Activated naive CD8-positive, alpha-beta T cell treated with anti-CD3 and anti-CD28 coated beads for 36 hours (primary cell): ENCODE data around the gene SLC37A1. TPM values are rescaled to one million over a fixed set of nuclear protein-coding genes. Genes with fewer than 3 reads are reported as not detected.

Source experiments
- DNase-seq: peaks from one replicate; pipeline ENCODE4 v3.0.0; 2021
- H3K27ac Mint-ChIP-seq: one replicate; pipeline ENCODE4 v1.8.0; 2022; ENCODE audit warnings: mild to moderate bottlenecking, moderate library complexity, mixed read lengths
- H3K27me3 Mint-ChIP-seq: one replicate; pipeline ENCODE4 v1.8.0; 2022; ENCODE audit warnings: mild to moderate bottlenecking, mixed read lengths
- H3K36me3 Mint-ChIP-seq: one replicate; pipeline ENCODE4 v1.8.0; 2021; ENCODE audit warnings: mild to moderate bottlenecking, mixed read lengths
- H3K4me1 Mint-ChIP-seq: one replicate; pipeline ENCODE4 v1.8.0; 2021; ENCODE audit warnings: mixed read lengths
- H3K4me3 Mint-ChIP-seq: one replicate; pipeline ENCODE4 v1.8.0; 2022; ENCODE audit warnings: mild to moderate bottlenecking, moderate library complexity, mixed read lengths
- H3K9me3 Mint-ChIP-seq: one replicate; pipeline ENCODE4 v1.8.0; 2022; ENCODE audit warnings: mixed read lengths
- total RNA-seq, 2 experiments: library from RNA; stranded (reverse); gene quantifications; one replicate each; pipeline ENCODE4 v1.2.3, GENCODE V29; 2021

SLC37A1 gene
- total RNA-seq, 2 experiments from 2014 or later: 15.7 to 17.5 TPM

DNA sequence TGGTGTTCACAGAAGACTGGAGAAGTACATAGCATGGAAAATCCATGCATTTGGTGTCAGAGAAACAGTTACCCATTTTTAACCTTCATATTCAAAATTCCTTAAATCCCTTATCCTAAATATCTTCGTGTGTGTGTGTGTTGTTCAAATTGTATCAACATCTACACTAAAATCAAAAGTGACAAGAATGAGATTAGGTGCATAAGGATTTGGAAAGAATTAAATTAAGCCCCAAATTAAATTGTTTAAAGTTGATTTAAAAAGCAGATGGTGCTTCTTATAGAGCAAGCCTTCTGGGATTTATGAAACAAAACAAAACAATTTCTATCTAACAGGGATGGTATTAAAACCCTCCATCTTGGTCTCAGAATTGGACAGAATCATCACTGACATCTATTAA, 22.3 kb upstream of the SLC37A1 start:
- no peak overlapping the region for H3K4me3 Mint-ChIP-seq
- no peak overlapping the region for H3K27ac Mint-ChIP-seq
- no peak for DNase-seq
- no peaks in the 10 kb centered on the region for H3K9me3 Mint-ChIP-seq
- H3K36me3 Mint-ChIP-seq: no peaks in the 10 kb centered on the region
- H3K27me3 Mint-ChIP-seq: no peaks in the 10 kb centered on the region
- peaks cover 7% of the 10 kb centered on the region for H3K4me1 Mint-ChIP-seq

GRCh38 chr21:42492201-42492600, 21.5 kb upstream of the SLC37A1 start:
- H3K9me3 Mint-ChIP-seq: no peaks in the 10 kb centered on the region
- H3K4me1 Mint-ChIP-seq: peaks cover 13% of the 10 kb centered on the region
- DNase-seq: no peak
- no peaks in the 10 kb centered on the region for H3K36me3 Mint-ChIP-seq
- H3K27me3 Mint-ChIP-seq: no peaks in the 10 kb centered on the region
- H3K4me3 Mint-ChIP-seq: no peak overlapping the region
- H3K27ac Mint-ChIP-seq: no peak overlapping the region

- Mint-ChIP-seq H3K27ac (no peak overlapping the region), H3K9me3 (no peaks in the 10 kb centered on the region), H3K27me3 (no peaks in the 10 kb centered on the region), H3K4me1 (peaks cover 14% of the 10 kb centered on the region), H3K36me3 (no peaks in the 10 kb centered on the region), H3K4me3 (no peak overlapping the region)
- DNase-seq: no peak
Observed at GRCh38 chr21:42493109-42494060, 20.3 kb upstream of the SLC37A1 start.

GRCh38 chr21:42495027-42495426, 18.6 kb upstream of the SLC37A1 start:
- Mint-ChIP-seq H3K9me3 (no peaks in the 10 kb centered on the region), H3K36me3 (no peaks in the 10 kb centered on the region), H3K27ac (no peak overlapping the region), H3K27me3 (no peaks in the 10 kb centered on the region), H3K4me1 (peaks cover 14% of the 10 kb centered on the region), H3K4me3 (no peak overlapping the region)
- no peak for DNase-seq

DNA sequence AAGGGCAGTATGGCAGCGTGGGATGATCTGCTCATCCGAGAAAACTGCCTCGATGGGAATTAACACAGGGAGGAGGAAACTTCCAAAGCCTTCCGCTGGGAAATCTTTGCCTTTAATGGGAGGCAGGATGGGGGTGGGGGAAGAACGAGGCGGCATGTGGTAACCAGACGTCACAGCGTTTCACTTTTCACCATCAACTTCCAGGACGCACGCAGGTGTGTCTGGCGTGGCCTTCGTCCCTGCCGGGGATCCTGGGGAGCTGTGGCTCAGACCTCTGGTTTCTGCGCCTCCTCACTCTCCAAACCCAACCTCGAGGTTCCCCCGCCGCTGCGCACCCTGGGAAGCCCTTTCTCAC, 17.9 kb upstream of the SLC37A1 start:
- no peak for DNase-seq
- Mint-ChIP-seq H3K36me3 (no peaks in the 10 kb centered on the region), H3K27ac (peak overlapping the region; percentile 68), H3K4me3 (peak overlapping the region; percentile 86), H3K9me3 (no peaks in the 10 kb centered on the region), H3K27me3 (no peaks in the 10 kb centered on the region), H3K4me1 (peaks cover 14% of the 10 kb centered on the region)

DNA sequence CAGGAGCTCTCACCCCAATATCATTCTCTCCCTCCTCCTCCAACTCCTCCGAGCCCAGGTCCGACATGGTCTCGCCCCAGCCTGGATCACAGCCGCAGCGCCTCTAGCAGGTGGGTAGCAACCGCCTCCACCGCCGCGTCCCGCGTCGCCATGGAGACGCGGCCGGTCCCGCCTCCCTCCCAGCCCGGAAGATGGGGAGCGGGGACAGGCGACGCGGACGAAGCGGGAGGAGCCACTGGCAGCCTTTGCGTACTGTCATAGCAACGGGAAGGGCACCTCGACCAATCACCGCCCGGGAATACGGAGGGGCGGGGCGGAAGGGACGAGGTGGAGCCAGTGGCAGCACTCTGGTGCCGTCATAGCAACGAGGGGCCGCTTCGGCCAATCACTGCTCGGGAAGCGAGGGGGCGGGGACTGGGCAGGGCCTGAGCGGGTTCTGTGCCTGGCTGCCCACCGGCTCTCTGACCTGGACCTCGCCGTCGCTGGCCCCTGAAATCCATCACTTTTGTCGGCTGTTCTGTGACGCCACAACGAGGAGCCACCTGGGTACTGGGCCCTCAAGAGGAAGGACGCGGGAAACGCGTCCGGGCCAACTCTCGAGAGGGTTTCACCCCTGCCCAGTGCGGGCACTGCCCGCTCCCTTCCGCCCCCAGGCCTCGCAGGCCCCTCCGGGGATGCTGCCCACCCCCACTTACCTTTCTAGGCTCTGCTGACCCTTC, 17.4 kb upstream of the SLC37A1 start, which contains the start of gene RSPH1:
Gene RSPH1, minus strand, starts transcription at position 105 of the 719 bp plus-strand sequence. Its CDS starts 38 bp downstream, at position 67.
- DNase-seq: peak; percentile 100
- Mint-ChIP-seq H3K27ac (peak within 1 kb of the TSS; percentile 68), H3K36me3 (no peaks in the 10 kb centered on the region), H3K4me3 (peak within 1 kb of the TSS; percentile 86), H3K9me3 (no peaks in the 10 kb centered on the region), H3K4me1 (peaks cover 14% of the 10 kb centered on the region), H3K27me3 (no peaks in the 10 kb centered on the region)

DNA sequence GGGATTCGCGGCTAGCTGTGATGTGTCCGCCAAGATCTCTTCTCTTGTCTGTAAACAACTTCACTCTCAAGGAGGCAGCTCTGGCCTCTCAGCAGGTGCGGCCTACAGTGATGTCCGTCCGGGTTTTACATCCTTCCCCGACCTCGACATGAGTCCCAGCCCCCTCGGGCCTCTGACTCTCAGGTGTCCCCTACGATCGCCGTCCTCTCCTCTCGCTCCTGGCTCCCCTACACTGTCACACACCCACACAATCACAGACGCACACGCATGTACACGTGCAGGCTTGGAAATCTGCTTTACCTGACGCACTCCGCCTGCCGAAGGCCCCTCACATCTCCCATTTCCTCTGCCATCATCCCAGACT, 16.8 kb upstream of the SLC37A1 start:
- Mint-ChIP-seq H3K36me3 (no peaks in the 10 kb centered on the region), H3K4me1 (peaks cover 14% of the 10 kb centered on the region), H3K4me3 (peak overlapping the region; percentile 86), H3K27me3 (no peaks in the 10 kb centered on the region), H3K27ac (peak overlapping the region; percentile 42), H3K9me3 (no peaks in the 10 kb centered on the region)
- no peak for DNase-seq

DNA sequence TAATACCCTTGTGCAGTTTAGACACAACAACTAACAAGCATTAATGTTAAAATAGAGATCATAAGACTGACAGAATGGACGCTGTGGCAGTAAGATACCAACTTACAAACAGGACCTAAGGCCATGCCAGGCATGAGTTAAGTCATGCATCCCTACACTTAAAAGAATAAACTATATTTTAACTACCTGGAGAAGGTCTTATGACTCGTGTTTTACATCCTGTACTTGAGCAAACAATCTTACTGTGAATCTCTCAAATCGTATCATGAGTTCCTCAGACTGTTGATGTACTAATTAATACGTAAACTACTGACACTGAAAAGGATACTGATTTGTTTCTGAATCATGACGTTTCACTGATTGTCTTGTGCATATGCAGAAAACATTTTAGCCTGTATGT, 15.6 kb upstream of the SLC37A1 start:
- H3K27me3 Mint-ChIP-seq: peaks cover 4% of the 10 kb centered on the region
- H3K9me3 Mint-ChIP-seq: no peaks in the 10 kb centered on the region
- H3K4me3 Mint-ChIP-seq: no peak overlapping the region
- H3K4me1 Mint-ChIP-seq: peaks cover 14% of the 10 kb centered on the region
- H3K27ac Mint-ChIP-seq: no peak overlapping the region
- DNase-seq: no peak
- no peaks in the 10 kb centered on the region for H3K36me3 Mint-ChIP-seq

DNA sequence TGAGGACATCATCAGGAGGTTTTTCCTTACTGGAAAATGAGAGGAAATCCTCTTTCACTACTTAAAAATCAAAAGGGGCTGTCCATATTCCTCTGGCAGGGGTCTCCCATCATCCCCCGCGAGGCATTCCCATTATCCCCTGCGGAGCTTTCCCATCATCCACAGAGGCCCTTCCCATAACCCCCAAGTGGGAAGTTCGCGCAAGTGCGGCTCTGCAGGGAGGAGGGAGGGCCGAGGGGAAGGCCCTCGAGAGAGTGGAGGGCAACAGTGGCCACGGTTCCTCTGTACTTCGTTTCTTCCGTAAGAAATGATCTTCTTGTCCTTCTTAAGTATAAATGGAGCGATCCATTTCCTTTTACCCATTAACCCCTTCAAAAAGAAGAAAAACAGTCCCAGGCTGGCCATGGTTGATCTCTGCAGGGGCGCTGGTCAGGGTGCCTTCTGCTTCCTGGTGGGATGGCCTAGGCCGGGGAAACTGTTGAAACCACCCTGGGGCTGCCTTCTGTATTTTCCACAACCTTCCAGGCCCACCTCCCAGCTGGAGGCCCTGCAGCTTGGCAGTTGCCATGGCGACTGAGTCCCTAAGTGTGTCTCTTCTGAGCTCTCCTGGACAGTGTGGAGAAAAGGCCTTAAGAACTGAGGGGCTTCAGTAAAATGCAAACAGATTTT, 14.1 kb upstream of the SLC37A1 start:
- no peak overlapping the region for H3K27ac Mint-ChIP-seq
- no peak overlapping the region for H3K4me3 Mint-ChIP-seq
- H3K27me3 Mint-ChIP-seq: peaks cover 4% of the 10 kb centered on the region
- DNase-seq: no peak
- peaks cover 22% of the 10 kb centered on the region for H3K4me1 Mint-ChIP-seq
- H3K9me3 Mint-ChIP-seq: no peaks in the 10 kb centered on the region
- no peaks in the 10 kb centered on the region for H3K36me3 Mint-ChIP-seq

DNA sequence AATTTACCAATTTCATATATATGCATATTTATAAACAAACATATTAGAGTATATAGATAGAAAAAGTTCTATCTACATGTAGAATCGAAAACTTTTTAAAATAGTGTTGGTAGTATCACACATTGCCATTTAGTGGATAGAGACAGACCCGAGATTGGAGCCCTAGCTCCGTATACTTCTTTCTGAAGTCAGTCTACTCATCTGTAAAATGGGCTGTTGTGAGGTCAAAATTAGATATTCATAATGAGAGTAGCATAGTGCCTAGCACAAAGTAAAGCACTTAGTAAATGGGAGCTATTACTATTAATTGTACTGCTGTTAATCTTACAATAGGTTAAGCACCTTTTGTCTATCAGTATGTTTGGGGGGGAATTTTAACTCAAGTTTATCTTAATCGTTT, 13.4 kb upstream of the SLC37A1 start:
- DNase-seq: no peak
- Mint-ChIP-seq H3K27me3 (peaks cover 4% of the 10 kb centered on the region), H3K9me3 (no peaks in the 10 kb centered on the region), H3K36me3 (no peaks in the 10 kb centered on the region), H3K27ac (no peak overlapping the region), H3K4me3 (no peak overlapping the region), H3K4me1 (peaks cover 24% of the 10 kb centered on the region)

- Mint-ChIP-seq H3K27ac (no peak overlapping the region), H3K4me1 (peaks cover 20% of the 10 kb centered on the region), H3K4me3 (no peak overlapping the region), H3K27me3 (peaks cover 4% of the 10 kb centered on the region), H3K36me3 (no peaks in the 10 kb centered on the region), H3K9me3 (no peaks in the 10 kb centered on the region)
- no peak for DNase-seq
Observed at GRCh38 chr21:42500736-42501135, 12.9 kb upstream of the SLC37A1 start.

DNA sequence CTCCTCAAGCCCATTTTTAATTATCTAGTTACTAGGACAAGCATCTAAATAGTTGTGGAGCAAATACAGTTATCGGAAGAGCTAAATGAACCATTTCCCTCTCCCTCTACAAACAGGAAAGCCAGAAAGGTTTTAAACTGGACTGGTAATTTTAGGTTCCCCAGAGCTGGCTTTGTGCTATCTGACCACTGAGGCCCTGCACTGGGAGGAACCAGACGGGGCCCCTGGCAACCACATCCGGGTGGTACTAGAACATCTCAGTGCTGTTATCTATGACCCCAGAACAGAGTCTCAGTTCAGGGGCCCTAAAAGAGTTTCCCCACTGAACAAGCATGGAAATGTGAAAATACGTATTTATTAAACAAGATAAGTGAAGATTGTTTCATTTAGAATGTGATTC, 9.9 kb upstream of the SLC37A1 start:
- Mint-ChIP-seq H3K27ac (peak overlapping the region; percentile 77), H3K4me1 (peaks cover 10% of the 10 kb centered on the region), H3K9me3 (no peaks in the 10 kb centered on the region), H3K4me3 (no peak overlapping the region), H3K36me3 (no peaks in the 10 kb centered on the region), H3K27me3 (peaks cover 4% of the 10 kb centered on the region)
- no peak for DNase-seq

DNA sequence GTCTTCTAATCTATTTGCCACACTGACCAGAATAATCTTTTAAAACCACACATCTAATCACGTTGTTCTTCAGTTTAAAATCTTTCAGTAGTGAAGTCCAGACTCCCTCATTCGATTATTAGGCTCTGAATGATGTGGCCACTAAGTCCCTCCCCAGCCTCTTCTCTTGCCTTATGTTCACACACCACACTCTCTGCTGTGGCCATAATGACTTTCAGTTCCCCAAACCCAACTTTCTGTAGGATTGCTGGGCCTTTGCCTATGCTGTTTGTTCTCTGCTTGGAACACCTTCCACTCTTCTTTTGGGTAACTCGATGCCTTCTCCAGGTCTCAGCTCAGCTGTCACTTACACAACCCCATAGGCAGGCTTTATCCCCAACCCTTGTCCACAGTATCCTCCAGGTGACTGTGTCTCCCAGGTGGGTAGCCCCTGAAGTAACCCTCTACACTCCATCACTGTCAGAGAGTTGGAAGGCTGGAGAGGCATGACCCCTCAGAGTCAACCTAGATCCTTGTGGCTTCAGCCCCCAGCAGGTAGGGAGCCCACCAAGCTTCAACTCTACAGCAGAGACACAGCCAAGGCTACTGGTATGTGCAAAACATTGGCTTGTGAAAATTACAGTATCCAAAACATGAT, 8.4 kb upstream of the SLC37A1 start:
- DNase-seq: no peak
- Mint-ChIP-seq H3K36me3 (no peaks in the 10 kb centered on the region), H3K4me1 (peaks cover 10% of the 10 kb centered on the region), H3K4me3 (no peak overlapping the region), H3K27me3 (peaks cover 4% of the 10 kb centered on the region), H3K9me3 (no peaks in the 10 kb centered on the region), H3K27ac (no peak overlapping the region)

GRCh38 chr21:42507418-42507817, 6.2 kb upstream of the SLC37A1 start:
- Mint-ChIP-seq H3K36me3 (no peaks in the 10 kb centered on the region), H3K27me3 (no peaks in the 10 kb centered on the region), H3K9me3 (no peaks in the 10 kb centered on the region), H3K4me1 (peaks cover 10% of the 10 kb centered on the region), H3K27ac (no peak overlapping the region), H3K4me3 (no peak overlapping the region)
- no peak for DNase-seq

DNA sequence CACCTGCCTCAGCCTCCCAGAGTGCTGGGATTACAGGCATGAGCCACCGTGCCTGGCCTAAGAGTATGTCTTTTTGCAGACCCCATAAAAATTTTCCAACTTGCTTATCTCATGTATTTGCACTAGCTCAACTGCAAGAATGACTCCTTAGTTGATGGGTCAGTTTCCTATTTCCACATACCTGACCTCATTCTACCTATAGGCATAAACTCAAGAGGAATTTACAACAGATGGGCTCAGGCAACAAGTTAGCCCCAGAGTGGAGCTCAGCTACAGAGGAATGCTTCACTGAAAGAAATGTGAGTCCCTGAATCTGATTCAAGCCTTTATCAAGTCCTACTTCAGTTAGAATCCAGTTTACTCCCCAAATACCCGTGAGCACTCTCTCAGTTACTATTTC, 5.3 kb upstream of the SLC37A1 start:
- Mint-ChIP-seq H3K4me1 (peaks cover 10% of the 10 kb centered on the region), H3K27me3 (no peaks in the 10 kb centered on the region), H3K9me3 (no peaks in the 10 kb centered on the region), H3K27ac (no peak overlapping the region), H3K36me3 (no peaks in the 10 kb centered on the region), H3K4me3 (no peak overlapping the region)
- DNase-seq: no peak
